NB4 (cell line): ENCODE results near the gene HCK.

Source experiments
- CTCF ChIP-seq: IDR thresholded peaks from one replicate; pipeline ENCODE4 v1.5.1; 2012; ENCODE audit warnings: low read depth, low read length
- POLR2A ChIP-seq: IDR thresholded peaks from 2 replicates; pipeline ENCODE4 v1.6.1; 2011; ENCODE audit warnings: mild to moderate bottlenecking; ENCODE audit not compliant: insufficient read length; ENCODE audit errors: extremely low read depth

- no peak for TF ChIP-seq POLR2A
- no peak for TF ChIP-seq CTCF
Measured at GRCh38 chr20:32012159-32012688, 39.8 kb upstream of the HCK start.
